ENCODE results near the gene MLX. TPM values are rescaled to one million over a fixed set of nuclear protein-coding genes. Genes with fewer than 3 reads are reported as not detected.
"Not testable (repeated sequence)": the region's sequence is repeated elsewhere in the genome, so short reads cannot be mapped to it uniquely, and the experiment has no call there.

MLX gene
- total RNA-seq, 1 donor from 2014 or later: 45.9 TPM

DNA sequence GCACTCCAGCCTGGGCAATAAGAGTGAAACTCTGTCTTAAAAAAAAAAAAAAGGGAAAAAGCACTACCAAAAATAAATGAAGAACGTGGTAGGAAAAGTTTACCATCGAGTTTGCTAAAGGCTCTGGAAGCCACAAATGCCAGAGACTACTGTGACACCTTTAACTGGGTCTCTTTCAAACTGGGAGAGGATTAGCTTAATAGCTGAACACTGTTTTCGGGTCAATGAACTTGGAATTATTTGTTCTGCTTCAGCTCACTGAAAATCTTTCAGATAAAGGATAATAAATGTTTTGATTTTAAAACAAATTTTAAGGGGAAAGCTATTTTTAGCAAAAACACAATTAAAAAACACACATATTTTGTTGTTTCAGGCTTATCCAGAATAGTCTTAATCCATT is 40.9 kb downstream of the MLX start:
- Mint-ChIP-seq H3K36me3 (ENCODE audit: low read depth, unreplicated experiment) (peaks cover 5% of the 10 kb centered on the region), H3K4me1 (ENCODE audit: unreplicated experiment) (peaks cover 17% of the 10 kb centered on the region), H3K27ac (ENCODE audit: unreplicated experiment) (no peak overlapping the region), H3K27me3 (ENCODE audit: unreplicated experiment) (peaks cover 3% of the 10 kb centered on the region), H3K4me3 (ENCODE audit: unreplicated experiment) (peak overlapping the region; percentile 100), H3K9me3 (ENCODE audit: unreplicated experiment) (no peaks in the 10 kb centered on the region)
- DNase-seq (ENCODE audit: low spot score): no peak
- TF ChIP-seq, protein P1, sequence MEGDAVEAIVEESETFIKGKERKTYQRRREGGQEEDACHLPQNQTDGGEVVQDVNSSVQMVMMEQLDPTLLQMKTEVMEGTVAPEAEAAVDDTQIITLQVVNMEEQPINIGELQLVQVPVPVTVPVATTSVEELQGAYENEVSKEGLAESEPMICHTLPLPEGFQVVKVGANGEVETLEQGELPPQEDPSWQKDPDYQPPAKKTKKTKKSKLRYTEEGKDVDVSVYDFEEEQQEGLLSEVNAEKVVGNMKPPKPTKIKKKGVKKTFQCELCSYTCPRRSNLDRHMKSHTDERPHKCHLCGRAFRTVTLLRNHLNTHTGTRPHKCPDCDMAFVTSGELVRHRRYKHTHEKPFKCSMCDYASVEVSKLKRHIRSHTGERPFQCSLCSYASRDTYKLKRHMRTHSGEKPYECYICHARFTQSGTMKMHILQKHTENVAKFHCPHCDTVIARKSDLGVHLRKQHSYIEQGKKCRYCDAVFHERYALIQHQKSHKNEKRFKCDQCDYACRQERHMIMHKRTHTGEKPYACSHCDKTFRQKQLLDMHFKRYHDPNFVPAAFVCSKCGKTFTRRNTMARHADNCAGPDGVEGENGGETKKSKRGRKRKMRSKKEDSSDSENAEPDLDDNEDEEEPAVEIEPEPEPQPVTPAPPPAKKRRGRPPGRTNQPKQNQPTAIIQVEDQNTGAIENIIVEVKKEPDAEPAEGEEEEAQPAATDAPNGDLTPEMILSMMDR (IDR thresholded peaks at IDR 0.05; ENCODE audit: unreplicated experiment): no peak

GRCh38 chr17:42608305-42609181 is 41.6 kb downstream of the MLX start:
- TF ChIP-seq, protein P1 (IDR thresholded peaks at IDR 0.05; ENCODE audit: unreplicated experiment): no peak
- DNase-seq (ENCODE audit: low spot score): no peak
- Mint-ChIP-seq H3K27ac (ENCODE audit: unreplicated experiment) (peak overlapping the region; percentile 98), H3K27me3 (ENCODE audit: unreplicated experiment) (peaks cover 3% of the 10 kb centered on the region), H3K9me3 (ENCODE audit: unreplicated experiment) (no peaks in the 10 kb centered on the region), H3K36me3 (ENCODE audit: low read depth, unreplicated experiment) (peaks cover 7% of the 10 kb centered on the region), H3K4me1 (ENCODE audit: unreplicated experiment) (peaks cover 17% of the 10 kb centered on the region), H3K4me3 (ENCODE audit: unreplicated experiment) (peak overlapping the region; percentile 100)

DNA sequence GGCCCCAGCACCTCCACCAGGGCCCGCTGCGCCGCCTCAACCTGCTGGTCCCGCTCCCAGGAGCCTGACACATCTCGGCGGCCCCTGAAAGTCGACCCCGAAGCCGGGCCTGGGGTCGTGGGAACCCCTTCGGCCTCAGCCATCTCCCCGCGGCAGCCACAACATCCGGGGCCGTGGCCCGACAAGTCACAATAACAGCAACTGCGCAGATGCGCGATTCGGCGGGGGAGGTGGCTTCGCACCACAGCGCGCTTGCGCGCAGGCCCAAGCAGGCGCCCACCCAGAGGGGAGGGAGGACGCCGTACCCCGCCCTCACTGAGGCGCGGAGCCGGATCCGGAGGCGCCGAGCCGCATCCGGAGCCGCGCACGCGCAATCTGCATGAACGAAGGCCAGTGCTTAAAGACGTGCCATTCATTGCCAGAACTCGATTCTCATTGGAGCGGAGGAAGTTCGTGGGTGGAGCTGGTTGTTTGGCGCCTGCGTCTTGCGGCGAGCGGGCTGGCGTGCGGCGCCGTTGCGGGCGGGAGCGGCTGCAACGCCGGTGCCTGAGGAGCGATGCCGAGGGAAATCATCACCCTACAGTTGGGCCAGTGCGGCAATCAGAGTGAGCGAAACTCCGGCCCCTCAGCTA is 42.4 kb downstream of the MLX start, which contains the start of the genes RETREG3 and TUBG1:
Gene RETREG3 (minus strand): TSS at position 193 of the 632 bp plus-strand sequence. CDS start 50 bp downstream, at position 143.
Gene TUBG1 (plus strand): TSS at position 502 of the 632 bp plus-strand sequence. CDS start 55 bp downstream, at position 557.
- TF ChIP-seq, protein P1 (IDR thresholded peaks at IDR 0.05; ENCODE audit: unreplicated experiment): no peak
- H3K4me3 Mint-ChIP-seq (ENCODE audit: unreplicated experiment): peak within 1 kb of the TSS; percentile 100
- H3K36me3 Mint-ChIP-seq (ENCODE audit: low read depth, unreplicated experiment): peaks cover 13% of the 10 kb centered on the region
- DNase-seq (ENCODE audit: low spot score): peak; percentile 99
- H3K27me3 Mint-ChIP-seq (ENCODE audit: unreplicated experiment): peaks cover 3% of the 10 kb centered on the region
- H3K27ac Mint-ChIP-seq (ENCODE audit: unreplicated experiment): peak within 1 kb of the TSS; percentile 98
- H3K9me3 Mint-ChIP-seq (ENCODE audit: unreplicated experiment): no peaks in the 10 kb centered on the region
- H3K4me1 Mint-ChIP-seq (ENCODE audit: unreplicated experiment): peaks cover 17% of the 10 kb centered on the region

GRCh38 chr17:42609814-42610801 is 43.2 kb downstream of the MLX start:
- peak; percentile 33 for DNase-seq (ENCODE audit: low spot score)
- H3K9me3 Mint-ChIP-seq (ENCODE audit: unreplicated experiment); H3K27me3 Mint-ChIP-seq (ENCODE audit: unreplicated experiment); H3K27ac Mint-ChIP-seq (ENCODE audit: unreplicated experiment): not testable (repeated sequence)
- Mint-ChIP-seq H3K36me3 (ENCODE audit: low read depth, unreplicated experiment) (peaks cover 21% of the 10 kb centered on the region), H3K4me3 (ENCODE audit: unreplicated experiment) (peak overlapping the region; percentile 100), H3K4me1 (ENCODE audit: unreplicated experiment) (peaks cover 17% of the 10 kb centered on the region)

DNA sequence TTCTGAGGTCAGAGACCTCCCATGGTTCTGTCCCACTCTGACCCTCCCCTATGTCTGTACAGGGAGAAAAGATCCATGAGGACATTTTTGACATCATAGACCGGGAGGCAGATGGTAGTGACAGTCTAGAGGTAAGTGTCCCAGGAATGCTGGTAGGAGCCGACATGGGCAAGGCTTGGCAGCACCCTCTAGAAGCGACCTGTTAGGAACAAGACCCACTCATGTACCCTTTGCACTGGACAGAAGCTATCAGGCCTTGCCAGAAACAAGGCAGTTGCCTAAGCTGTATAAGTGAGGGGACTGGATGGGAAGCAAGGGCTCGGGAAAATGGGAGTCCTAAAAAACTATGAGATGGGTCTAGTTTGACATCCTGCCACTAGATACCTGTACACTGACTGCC is 45.1 kb downstream of the MLX start:
- DNase-seq (ENCODE audit: low spot score): no peak
- Mint-ChIP-seq H3K27me3 (ENCODE audit: unreplicated experiment) (no peaks in the 10 kb centered on the region), H3K4me3 (ENCODE audit: unreplicated experiment) (no peak overlapping the region), H3K27ac (ENCODE audit: unreplicated experiment) (no peak overlapping the region), H3K4me1 (ENCODE audit: unreplicated experiment) (peaks cover 9% of the 10 kb centered on the region), H3K36me3 (ENCODE audit: low read depth, unreplicated experiment) (peaks cover 29% of the 10 kb centered on the region), H3K9me3 (ENCODE audit: unreplicated experiment) (no peaks in the 10 kb centered on the region)
- TF ChIP-seq, protein P1 (IDR thresholded peaks at IDR 0.05; ENCODE audit: unreplicated experiment): no peak

All from endothelial cell (in vitro differentiated cells).